ENCODE results near the gene EIF2B2. TPM values are rescaled to one million over a fixed set of nuclear protein-coding genes. Genes with fewer than 3 reads are reported as not detected.

EIF2B2 gene
- polyA plus RNA-seq, 3 donors: 58.5 to 63.5 (median 60.1) TPM

GRCh38 chr14:75053396-75054291 lies 50.9 kb downstream of the EIF2B2 start:
- DNase-seq (ENCODE audit: extremely low read depth in 1 of 11, low read depth in 9 of 11, low spot score in 4 of 11): no peak

GRCh38 chr14:75054421-75054820 lies 51.7 kb downstream of the EIF2B2 start:
- DNase-seq (ENCODE audit: extremely low read depth in 1 of 11, low read depth in 9 of 11, low spot score in 4 of 11): no peak

- no peak for DNase-seq (ENCODE audit: extremely low read depth in 1 of 11, low read depth in 9 of 11, low spot score in 4 of 11)
These were observed 56.9 kb downstream of the EIF2B2 start for GRCh38 chr14:75059642-75060041.

- no peak for DNase-seq (ENCODE audit: extremely low read depth in 1 of 11, low read depth in 9 of 11, low spot score in 4 of 11)
These were observed 57.7 kb downstream of the EIF2B2 start for GRCh38 chr14:75060420-75060819.

Other genes starting within 250 kb of the EIF2B2 start
- 100 to 1,000 TPM in 1 of 3 donors, 10 to 100 TPM in 2; 94.2 to 115 (median 98.0) TPM for gene YLPM1, start 239.6 kb upstream of the EIF2B2 start, polyA plus RNA-seq (ENCODE audit: insufficient read length in 3 of 3)
- gene PROX2, start 126.8 kb upstream of the EIF2B2 start, polyA plus RNA-seq (ENCODE audit: insufficient read length in 3 of 3): 1 to 10 TPM in 2 of 3 donors, under 1 TPM in 1; 0.98 to 2.9 (median 1.2) TPM
- 100 to 1,000 TPM; 116 to 132 (median 122) TPM for gene DLST, start 121.0 kb upstream of the EIF2B2 start, polyA plus RNA-seq (ENCODE audit: insufficient read length in 3 of 3)
- gene RPS6KL1, start 79.7 kb upstream of the EIF2B2 start, polyA plus RNA-seq (ENCODE audit: insufficient read length in 3 of 3): 1 to 10 TPM in 2 of 3 donors, under 1 TPM in 1; 0.79 to 1.9 (median 1.6) TPM
- 10 to 100 TPM in 1 of 3 donors, 1 to 10 TPM in 2; 6.7 to 12.0 (median 8.2) TPM for gene PGF, start 47.3 kb upstream of the EIF2B2 start, polyA plus RNA-seq (ENCODE audit: insufficient read length in 3 of 3)
- 10 to 100 TPM; 29.7 to 43.7 (median 34.6) TPM for gene MLH3, start 48.5 kb downstream of the EIF2B2 start, polyA plus RNA-seq (ENCODE audit: insufficient read length in 3 of 3)
- 10 to 100 TPM; 29.2 to 54.5 (median 32.8) TPM for gene ACYP1, start 61.1 kb downstream of the EIF2B2 start, polyA plus RNA-seq (ENCODE audit: insufficient read length in 3 of 3)
- 1 to 10 TPM; 6.3 to 9.3 (median 7.0) TPM for gene ZC2HC1C, start 66.7 kb downstream of the EIF2B2 start, polyA plus RNA-seq (ENCODE audit: insufficient read length in 3 of 3)
- gene NEK9, start 124.1 kb downstream of the EIF2B2 start, polyA plus RNA-seq (ENCODE audit: insufficient read length in 3 of 3): 100 to 1,000 TPM; 129 to 142 (median 130) TPM
- 100 to 1,000 TPM; 256 to 273 (median 264) TPM for gene TMED10, start 173.7 kb downstream of the EIF2B2 start, polyA plus RNA-seq (ENCODE audit: insufficient read length in 3 of 3)